GM12878 (cell line): ENCODE results near the gene BCL10.

Source experiments
- NFYB ChIP-seq: IDR thresholded peaks from 2 replicates; pipeline ENCODE4 v1.6.1; 2011; ENCODE audit warnings: low read depth, mild to moderate bottlenecking, low read length, improper control_type of control experiment, moderate library complexity; ENCODE audit not compliant: insufficient read depth
- TBL1XR1 ChIP-seq: IDR thresholded peaks from 2 replicates; pipeline ENCODE4 v1.6.1; 2012; ENCODE audit warnings: low read depth, low read length, improper control_type of control experiment
- TF ChIP-seq, protein P1 (sequence below), 3 experiments: IDR thresholded peaks in 2 of 3; conservative IDR thresholded peaks in 1 of 3; 2 replicates each; pipeline ENCODE4 v1.5.1; 2011; ENCODE audit warnings: low read depth in 3 of 3, low read length in 3 of 3, mild to moderate bottlenecking in 3 of 3, control low read depth in 2 of 3, moderate library complexity in 2 of 3, inconsistent platforms in 1 of 3, mixed read lengths in 1 of 3; ENCODE audit not compliant: control insufficient read depth in 2 of 3, insufficient read depth in 1 of 3; ENCODE audit errors: extremely low read depth in 1 of 3

GRCh38 chr1:85276978-85277639 lies 677 bp upstream of the BCL10 start:
- TF ChIP-seq, protein P1, sequence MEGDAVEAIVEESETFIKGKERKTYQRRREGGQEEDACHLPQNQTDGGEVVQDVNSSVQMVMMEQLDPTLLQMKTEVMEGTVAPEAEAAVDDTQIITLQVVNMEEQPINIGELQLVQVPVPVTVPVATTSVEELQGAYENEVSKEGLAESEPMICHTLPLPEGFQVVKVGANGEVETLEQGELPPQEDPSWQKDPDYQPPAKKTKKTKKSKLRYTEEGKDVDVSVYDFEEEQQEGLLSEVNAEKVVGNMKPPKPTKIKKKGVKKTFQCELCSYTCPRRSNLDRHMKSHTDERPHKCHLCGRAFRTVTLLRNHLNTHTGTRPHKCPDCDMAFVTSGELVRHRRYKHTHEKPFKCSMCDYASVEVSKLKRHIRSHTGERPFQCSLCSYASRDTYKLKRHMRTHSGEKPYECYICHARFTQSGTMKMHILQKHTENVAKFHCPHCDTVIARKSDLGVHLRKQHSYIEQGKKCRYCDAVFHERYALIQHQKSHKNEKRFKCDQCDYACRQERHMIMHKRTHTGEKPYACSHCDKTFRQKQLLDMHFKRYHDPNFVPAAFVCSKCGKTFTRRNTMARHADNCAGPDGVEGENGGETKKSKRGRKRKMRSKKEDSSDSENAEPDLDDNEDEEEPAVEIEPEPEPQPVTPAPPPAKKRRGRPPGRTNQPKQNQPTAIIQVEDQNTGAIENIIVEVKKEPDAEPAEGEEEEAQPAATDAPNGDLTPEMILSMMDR (IDR thresholded peaks at IDR 0.05 in 2 of 3, conservative IDR thresholded peaks at IDR 0.05 in 1 of 3; ENCODE audit: control insufficient read depth in 2 of 3, extremely low read depth in 1 of 3, insufficient read depth in 1 of 3, low read depth in 3 of 3, low read length in 3 of 3), result no peak
- TF ChIP-seq TBL1XR1, result no peak
- TF ChIP-seq NFYB, result no peak
